SK-N-SH treated with all-trans-retinoic acid at 6 μM for 48 hours (cell line): ENCODE results near the gene BRCA2.

Experiments
- GLIS3 ChIP-seq: fragments of 250-450 bp; sonication (Bioruptor Pico); IDR thresholded peaks from 2 replicates; pipeline ENCODE4 v1.5.0; 2020; ENCODE audit warnings: mild to moderate bottlenecking, moderate library complexity
- POU6F1 ChIP-seq: fragments of 250-450 bp; sonication (Bioruptor Pico); IDR thresholded peaks from 2 replicates; pipeline ENCODE4 v1.8.0; 2021; ENCODE audit warnings: low read depth, mild to moderate bottlenecking, moderate library complexity, borderline replicate concordance
- RARB ChIP-seq: fragments of 250-450 bp; sonication (Bioruptor Pico); IDR thresholded peaks from 2 replicates; pipeline ENCODE4 v1.8.0; 2021; ENCODE audit warnings: mild to moderate bottlenecking, moderate library complexity
- TSHZ2 ChIP-seq: fragments of 250-450 bp; sonication (Bioruptor Pico); IDR thresholded peaks from 2 replicates; pipeline ENCODE4 v1.5.0; 2020; ENCODE audit warnings: mild to moderate bottlenecking, moderate library complexity

- no peak for TF ChIP-seq RARB (CRISPR knock-in tag)
- TF ChIP-seq POU6F1 (CRISPR knock-in tag) = no peak
- no peak for TF ChIP-seq TSHZ2 (CRISPR knock-in tag)
- no peak for TF ChIP-seq GLIS3 (CRISPR knock-in tag)
Measured at GRCh38 chr13:32448972-32449371, 133.7 kb downstream of the BRCA2 start.
